Activated naive CD8-positive, alpha-beta T cell treated with anti-CD3 and anti-CD28 coated beads, Interleukin-2, amount 50 U/mL, for 16 hours (primary cell): ENCODE results near the gene PRKG1.
"Not testable (repeated sequence)": the region's sequence is repeated elsewhere in the genome, so short reads cannot be mapped to it uniquely, and the experiment has no call there.

Experiments used
- DNase-seq: peaks from one replicate; pipeline ENCODE4 v3.0.0-alpha.2; 2020; ENCODE audit warnings: low read depth, low spot score

PRKG1 gene

DNA sequence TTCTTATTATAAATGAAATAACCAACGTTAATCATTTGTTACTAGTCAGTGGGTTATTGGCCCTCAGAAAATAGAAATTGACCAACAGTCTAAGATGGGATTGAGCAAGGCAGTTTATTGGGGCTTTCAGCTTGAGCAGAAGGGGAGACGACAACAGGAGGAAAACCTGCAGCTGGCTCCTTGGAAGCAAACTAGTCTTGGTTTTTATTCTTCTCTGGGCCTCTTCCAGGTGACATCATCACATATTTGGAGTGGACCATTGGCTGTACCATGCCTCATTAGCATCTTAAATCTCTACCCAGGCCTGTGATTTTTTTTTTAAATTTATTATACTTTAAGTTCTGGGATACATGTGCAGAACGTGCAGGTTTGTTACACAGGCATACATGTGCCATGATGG, 684.1 kb downstream of the PRKG1 start:
- no peak for DNase-seq

DNA sequence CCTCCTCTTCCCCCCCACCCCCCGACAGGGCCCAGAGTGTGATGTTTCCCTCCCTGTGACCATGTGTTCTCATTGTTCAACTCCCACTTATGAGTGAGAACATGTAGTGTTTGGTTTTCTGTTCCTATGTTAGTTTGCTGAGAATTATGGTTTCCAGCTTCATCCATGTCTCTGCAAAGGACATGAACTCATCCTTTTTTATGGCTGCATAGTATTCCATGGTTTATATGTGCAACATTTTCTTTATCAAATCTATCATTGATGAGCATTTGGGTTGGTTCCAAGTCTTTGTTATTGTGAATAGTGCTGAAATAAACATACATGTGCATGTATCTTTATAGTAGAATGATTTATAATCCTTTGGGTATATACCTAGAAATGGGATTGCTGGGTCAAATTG, 684.6 kb downstream of the PRKG1 start:
- not testable (repeated sequence) for DNase-seq

DNA sequence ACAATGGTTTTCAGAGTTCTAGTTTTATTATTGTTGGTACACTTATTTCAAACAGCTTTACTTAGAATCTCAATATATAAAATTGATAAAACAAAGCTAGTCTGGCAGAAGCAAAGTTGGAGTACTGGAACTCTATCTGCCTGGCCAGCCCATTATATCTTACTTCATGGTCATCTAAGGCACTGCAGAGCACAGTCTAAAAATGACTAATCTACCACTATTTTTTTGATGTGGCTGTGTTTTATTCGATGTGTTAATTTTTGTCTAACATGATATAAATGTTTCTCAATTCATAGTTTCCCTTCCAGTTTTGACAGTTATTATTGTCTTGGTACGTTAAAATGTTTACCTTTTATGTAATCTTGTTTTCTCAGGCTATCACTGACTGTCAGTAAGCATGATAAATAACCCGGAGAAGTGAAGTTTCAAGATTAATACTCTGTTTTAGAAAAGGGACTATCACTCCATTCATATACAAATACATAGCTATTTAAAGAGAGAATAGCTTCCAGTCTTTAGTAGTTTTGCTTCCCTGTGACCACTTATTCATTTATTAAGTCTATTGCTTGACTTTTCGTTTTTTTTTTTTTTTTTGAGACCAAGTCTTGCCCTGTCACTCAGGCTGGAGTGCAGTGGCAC, 685.7 kb downstream of the PRKG1 start:
- no peak for DNase-seq

DNA sequence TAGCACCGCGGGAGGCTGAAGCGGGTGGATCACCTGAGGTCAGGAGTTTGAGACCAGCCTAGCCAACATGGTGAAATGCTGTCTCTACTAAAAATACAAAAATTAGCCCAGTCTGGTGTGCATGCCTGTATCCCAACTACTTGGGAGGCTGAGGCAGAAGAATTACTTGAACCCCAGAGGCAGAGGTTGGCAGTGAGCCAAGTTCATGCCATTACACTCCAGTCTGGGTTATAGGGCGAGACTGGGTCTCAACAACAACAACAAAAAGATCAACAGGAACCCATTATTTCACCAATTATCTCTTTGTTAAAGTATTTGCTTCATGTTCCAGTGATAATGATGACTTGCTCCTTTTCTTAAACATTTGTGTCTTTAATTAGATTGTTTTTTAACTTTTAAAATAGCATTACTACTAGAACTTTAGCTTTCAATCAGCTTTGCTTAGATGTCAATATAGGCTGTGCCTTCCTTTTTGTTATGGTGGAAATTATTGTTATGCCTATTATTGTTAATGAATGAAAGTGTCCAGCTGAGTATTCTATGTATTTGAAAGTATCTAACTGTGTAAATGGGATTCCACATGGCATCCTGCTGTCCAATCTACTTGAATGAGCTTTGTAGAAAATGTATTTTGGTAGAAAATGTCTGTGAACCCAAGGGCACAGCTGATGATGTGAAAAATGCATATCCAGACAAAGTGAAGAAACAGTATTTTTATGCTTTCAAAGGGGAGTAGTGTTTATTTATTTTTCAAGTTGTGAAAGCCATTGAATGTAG, 686.8 kb downstream of the PRKG1 start:
- DNase-seq = no peak

DNA sequence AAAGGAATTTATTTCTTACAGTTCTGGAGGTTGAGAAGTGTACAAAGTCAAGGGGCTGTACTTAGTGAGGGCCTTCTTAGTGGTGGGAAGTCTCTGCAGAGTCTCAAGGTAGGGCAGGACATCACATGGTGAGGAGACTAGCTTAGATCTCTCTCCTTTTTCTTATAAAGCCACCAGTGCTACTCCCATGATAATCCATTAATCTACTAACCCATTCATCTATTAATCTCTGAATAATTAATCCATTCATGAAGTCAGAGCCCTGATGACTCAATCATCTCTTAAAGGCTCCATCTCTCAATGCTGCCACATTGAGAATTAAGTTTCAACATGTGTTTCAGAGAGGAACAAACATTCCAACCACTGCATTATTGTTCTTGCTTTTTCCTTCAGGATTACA, 689.5 kb downstream of the PRKG1 start:
- DNase-seq = no peak

DNA sequence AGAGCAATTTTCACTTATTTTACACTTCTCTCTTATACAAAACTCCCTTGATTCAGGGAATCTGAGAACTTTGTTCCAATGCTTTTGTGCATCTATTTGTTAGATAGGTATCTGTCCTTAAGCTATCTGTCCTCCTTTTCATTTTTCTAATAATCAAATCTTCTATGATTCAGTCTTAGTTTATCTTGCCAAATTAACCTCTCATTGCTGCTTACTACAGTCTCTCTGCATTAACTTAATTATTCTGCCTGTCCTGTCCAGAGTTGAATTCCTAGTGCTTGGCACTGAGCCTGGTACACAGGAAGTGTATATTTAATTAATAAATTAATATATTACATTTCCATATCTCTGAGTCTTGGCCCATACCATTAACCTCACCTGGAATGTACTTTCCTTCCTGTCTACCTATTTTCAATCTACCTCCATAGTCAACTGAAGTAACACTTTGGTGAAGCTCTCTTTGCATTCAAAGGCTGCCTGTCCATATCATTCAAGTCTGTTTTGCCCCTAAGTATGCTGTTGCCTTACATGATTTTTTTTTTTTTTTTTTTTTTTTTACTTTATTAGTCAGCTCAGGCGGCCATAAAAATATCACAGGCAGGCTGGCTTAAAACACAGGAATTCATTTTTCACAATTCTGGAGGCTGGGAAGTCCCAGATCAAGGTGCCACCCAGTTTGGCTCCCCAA, 691.1 kb downstream of the PRKG1 start:
- no peak for DNase-seq

DNA sequence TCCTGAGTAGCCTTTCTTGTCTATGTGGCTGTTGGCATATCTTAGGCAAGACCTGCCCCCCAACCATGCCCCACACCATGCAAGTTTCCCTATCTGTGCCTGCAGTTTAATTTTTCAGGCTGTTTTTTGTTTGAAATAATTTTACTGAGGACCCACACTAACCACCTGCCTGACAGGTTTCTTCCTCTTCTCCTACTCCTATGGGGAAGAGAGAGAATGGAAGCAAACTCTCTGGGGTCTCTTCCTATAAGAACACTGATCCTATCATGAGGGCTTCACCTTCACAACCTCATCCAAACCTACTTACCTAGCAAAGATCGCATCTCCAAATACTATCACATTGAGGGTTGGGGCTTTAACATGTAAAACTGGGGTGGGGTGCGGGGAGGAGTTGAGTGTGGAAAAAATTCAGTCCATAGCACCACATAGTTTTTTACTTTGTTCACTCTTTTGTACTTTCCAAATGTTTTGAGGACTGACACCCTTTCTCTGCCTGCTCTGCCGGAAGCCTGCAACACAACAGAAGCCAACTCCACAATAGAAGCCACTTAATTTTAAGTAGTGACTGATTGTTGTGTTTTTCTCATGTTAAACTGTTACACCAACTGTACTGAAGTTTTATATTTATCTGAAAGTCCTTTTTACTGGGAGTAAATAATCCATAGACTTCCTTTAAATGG, 692.3 kb downstream of the PRKG1 start:
- DNase-seq = no peak

DNA sequence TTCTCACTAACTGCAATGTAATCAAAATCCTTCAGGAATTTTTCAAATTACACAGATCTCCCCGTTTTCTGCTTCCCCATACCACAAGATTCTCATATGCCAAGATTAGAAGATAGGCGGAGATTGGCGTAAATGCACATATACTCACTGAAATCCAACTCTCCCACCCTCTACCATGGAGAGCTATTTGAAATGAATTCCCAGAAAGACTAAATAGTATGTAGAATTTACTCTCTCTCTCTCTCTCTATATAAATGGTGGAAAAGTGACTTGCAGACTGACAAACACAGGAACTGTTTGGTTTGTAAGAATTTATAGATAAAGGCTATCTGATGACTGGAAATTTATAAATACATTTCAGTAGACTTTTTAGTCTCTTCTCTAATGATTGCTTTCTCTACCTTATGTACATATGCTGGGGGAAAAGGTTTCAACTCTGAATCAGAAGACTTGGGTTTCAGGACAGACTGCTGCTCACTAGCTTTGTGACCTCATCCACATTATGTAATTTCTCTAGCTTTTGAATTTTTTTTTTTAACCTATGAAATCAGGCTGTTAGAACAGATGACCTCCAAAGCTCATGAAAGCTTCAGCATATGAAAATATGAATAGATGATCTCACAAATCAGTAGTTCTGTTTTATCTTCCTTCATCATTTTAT, 692.9 kb downstream of the PRKG1 start:
- DNase-seq = no peak

DNA sequence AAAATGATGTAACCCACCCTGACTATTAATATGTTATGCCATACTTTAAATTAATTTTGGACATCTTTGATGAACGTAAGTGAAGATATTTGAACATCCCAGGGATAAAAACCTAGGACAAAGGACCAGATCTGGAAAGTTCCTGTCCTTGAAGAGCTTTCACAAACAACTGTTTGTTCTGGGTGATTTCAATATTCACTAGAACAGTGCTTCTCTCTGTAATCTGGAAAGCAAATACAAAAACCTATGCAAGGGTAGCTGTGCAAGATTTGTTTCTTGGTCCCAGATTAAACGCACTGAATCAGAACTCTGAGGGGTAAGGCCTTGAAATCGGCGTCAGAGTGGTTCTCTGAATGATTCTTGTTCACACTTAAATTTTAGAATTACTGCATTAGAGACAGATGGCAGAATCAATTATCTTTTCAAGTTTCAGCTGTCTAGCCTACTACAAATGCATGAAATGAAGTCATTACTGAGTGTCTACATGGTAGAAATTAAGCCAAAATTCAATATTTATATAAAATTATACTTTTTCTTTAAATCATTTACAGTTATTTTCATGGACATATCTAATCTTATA, 694.7 kb downstream of the PRKG1 start:
- no peak for DNase-seq

DNA sequence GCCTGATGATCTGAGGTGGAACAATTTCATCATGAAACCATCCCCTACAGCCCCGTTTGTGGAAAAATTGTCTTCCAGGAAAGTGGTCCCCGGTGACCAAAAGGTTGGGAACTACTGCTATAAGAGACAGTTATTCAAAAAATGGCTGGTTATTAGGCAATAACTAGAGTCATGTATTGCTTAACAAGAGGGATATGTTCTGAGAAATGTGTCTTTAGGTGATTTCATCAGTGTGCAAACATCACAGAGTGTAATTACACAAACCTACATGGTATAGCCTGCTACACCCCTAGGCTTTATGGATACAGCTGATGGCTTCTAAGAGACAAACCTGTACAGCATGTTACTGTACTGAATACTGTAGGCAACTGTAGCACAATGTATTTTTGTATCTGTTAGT, 696.4 kb downstream of the PRKG1 start:
- no peak for DNase-seq

DNA sequence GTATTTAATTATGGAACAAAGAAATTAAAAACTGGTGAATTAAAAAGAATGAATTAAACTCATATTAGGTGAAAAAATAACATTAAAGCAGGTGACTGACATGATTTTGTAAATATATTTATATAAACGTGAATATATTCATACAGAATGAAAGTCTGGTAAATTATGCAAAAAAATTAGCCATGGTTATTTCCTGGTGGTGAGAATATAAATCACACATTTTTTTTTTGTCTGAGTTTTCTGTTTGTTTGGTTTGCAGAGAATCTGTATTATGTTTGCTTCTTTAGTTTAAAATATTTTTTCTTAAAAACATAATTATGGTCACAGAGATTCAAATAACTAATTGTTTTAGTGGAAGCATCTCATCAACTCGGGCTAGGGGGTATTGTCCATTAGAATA, 698.1 kb downstream of the PRKG1 start:
- DNase-seq = no peak

DNA sequence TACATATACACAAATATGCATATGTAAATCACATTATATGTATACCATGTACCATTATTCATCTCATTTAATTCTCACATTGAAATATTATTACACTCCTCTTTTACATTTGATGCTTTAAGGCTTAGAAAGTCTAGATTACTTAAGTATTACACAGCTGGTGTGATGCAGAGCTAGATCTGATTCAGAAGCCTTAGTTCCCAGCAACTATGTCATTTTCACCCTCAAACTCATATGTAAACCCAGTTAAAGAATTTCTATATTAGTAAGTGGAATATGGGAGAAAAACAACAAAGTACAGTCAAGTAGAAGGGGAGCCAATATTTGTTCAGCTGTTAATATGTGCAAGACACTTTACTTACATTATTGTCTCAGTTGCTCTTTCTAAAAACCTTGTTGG, 699.4 kb downstream of the PRKG1 start:
- DNase-seq = no peak

DNA sequence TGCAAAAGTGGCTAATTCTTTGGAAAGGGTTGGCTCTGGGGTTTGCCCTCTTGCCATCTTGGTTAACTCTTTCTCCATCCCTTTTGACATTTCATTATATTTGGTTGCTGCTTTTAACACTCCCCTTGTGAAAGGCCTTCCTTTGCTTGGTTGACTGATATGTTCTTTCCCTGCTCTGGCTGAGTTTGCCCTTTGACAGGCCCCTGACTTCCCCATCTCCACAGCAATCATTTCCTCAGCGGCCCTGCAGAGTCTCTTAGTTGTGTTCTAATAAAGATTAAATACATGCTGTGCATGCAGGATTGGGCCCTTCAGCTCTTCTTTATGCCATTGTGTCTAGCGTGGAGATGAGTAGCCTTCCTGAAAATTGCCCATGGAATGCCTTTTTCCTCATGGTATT, 709.7 kb downstream of the PRKG1 start:
- DNase-seq = no peak

DNA sequence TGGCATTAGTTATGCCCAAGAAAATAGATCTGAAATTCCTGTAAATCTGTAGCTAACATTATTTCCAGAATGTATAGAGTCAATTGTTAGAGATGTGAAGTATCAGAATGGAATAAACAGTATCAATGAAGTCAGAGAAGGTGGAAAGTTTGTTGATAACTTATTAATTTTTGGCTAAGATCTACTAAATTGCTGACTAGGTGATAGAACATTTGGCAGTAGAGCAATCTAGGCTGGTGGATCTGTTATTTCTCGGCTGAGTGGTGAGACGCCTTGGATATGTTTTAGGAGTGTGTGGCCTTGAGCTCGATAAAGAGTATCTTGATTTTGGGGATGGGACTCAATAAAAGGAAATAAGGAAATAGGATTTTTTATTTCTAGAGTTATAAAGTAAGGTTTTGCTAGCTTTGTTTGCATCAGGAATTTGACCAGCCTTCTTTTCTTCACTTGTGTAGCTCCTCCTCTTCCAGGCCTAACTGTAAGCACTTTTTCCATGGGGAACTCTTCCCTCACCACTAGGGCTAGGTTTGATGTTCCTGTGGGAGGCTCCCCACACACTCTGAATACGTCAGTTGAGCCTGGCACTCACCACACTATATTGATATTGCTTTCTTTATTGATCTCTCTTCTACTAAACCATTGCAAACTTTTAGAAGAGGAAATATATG, 711.9 kb downstream of the PRKG1 start:
- DNase-seq = no peak

DNA sequence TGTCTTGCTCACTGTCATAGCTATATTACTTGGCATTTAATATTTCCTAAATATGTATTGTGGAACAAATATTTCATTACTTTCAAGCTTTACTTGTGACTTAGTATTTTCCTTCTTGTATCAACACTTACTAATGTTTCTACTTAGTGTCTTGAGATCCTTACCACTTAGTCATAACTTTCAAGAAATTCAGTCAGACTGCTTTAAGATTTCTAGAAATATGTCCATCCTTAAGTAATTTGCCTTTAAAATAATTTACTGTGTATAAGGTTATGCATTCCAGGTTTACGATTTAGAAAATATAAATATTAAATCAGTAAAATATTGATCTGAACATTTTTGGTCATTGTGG, 712.4 kb downstream of the PRKG1 start:
- no peak for DNase-seq

DNA sequence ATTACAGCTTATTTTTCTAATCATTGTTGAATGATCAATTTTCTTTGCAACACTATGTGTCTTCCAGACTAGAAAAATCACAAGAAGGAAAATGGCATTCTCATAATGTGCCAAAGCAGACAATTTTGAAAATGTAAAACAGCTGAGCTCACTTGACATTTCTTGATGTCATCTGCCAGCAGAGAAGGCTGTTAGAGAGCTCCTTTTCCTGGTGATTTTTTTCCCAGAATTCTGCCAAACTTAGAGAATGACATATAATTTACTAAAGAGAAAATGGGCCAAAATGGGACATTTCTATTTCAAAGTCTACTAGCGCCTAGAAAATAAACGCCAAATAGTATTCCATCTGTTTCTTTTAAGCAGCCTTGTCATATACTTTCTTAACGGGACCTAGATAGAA, 714.0 kb downstream of the PRKG1 start:
- DNase-seq = no peak

DNA sequence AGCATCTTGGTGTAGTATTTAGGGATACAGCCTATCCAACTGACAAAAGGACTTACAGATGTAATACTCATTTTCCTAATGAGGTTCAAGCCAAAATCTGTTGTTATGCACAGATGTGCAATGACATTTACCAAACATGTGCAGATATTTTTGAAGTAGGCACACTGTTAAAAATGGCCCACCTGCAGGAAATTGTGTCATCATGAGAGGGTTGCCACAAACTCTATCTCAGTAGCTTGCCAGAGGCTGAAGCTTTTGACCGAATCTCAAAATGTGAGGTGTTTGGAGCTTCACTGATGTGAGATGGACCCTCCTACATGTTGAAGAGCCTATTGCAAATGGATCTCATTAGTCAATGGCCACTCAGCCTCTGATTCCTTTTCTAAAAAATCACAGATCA, 714.8 kb downstream of the PRKG1 start:
- DNase-seq = no peak

DNA sequence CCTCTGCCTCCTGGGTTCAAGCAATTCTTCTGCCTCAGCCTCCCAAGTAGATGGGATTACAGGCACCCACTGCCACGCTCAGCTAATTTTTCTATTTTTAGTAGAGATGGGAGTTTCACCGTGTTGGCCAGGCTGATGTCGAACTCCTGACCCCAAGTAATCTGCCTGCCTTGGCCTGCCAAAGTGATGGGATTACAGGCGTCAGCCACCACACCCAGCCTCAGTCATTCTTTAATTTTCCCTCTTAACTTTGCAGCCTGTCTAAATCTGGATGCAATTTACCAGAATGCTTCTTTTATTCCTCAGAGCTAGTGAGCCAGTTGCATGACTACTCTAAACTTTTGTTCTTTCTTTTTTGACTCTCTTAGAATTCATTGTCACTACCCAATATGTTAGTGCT, 715.6 kb downstream of the PRKG1 start:
- no peak for DNase-seq

DNA sequence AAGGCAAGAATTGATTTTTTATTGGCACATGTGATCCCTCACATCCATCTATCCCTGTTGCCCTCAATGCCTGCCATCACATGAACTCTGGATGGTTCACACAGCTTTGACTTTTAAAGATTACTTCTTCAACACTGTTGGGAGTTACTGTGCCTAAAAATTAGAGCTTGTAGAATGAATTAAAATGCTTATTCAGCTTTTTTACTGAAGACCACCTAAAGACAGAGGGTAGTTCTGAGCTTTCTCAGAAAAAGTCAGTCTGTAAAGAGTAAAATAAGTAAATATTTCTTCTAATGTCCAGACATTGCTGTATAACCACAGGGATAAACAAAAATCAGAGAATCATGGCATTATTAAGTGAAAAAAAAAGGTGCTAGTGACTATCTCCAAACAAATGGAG, 718.4 kb downstream of the PRKG1 start:
- DNase-seq = no peak

DNA sequence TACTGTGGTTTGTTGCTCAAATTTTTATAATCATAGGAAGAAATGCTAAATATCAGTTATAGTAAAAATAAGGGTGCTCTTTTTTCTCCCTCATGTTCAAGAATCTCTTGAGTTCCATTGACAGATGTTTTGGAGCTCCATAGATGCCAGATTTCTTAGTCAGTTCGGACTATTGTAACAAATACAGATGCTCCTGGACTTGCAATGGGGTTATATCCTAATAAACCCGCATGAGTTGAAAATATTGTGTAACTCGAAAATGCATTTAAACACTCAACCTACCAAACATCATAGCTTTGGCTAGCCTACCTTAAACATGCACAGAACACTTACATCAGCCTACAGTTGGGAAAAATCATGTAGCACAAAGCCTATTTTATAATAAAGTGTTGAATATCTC, 725.8 kb downstream of the PRKG1 start:
- no peak for DNase-seq
